Hepatocyte (in vitro differentiated cells): Measurements from ENCODE around the gene SHE.

ENCODE experiments used
- EZH2 ChIP-seq: fragments of 200-600 bp; sonication (generic); IDR thresholded peaks from 2 replicates; pipeline ENCODE4 v1.6.1; 2016; ENCODE audit warnings: antibody characterized with exemption, mild to moderate bottlenecking, borderline replicate concordance
- TF ChIP-seq, protein P1 (sequence below): fragments of 200-600 bp; sonication (generic); IDR thresholded peaks from 2 replicates; pipeline ENCODE4 v1.5.1; 2016; ENCODE audit warnings: antibody characterized with exemption, mild to moderate bottlenecking; ENCODE audit not compliant: poor library complexity

DNA sequence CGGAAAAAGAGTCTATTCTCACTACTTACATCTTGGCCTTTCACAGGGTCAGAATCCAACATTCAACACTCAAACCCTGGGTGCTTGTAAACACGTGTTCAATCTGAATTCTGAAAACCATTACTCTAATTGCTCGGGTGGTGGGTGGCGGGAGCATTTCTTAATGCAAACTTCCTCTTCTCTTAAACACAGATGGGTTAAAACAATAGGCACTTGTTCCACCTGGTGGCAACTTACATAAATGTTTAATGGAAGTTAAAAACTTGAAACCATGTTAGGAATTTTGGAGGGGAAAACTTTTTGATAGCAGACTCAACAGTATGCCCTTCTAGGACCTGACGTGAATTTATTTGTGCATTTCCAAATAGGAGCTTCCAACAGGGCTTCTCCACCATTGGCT lies 23.6 kb downstream of the SHE start:
- TF ChIP-seq, protein P1, sequence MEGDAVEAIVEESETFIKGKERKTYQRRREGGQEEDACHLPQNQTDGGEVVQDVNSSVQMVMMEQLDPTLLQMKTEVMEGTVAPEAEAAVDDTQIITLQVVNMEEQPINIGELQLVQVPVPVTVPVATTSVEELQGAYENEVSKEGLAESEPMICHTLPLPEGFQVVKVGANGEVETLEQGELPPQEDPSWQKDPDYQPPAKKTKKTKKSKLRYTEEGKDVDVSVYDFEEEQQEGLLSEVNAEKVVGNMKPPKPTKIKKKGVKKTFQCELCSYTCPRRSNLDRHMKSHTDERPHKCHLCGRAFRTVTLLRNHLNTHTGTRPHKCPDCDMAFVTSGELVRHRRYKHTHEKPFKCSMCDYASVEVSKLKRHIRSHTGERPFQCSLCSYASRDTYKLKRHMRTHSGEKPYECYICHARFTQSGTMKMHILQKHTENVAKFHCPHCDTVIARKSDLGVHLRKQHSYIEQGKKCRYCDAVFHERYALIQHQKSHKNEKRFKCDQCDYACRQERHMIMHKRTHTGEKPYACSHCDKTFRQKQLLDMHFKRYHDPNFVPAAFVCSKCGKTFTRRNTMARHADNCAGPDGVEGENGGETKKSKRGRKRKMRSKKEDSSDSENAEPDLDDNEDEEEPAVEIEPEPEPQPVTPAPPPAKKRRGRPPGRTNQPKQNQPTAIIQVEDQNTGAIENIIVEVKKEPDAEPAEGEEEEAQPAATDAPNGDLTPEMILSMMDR = peak; percentile 24
- no peak for TF ChIP-seq EZH2
